H1 (cell line): ENCODE data around the gene RGL1. TPM values are rescaled to one million over a fixed set of nuclear protein-coding genes. Genes with fewer than 3 reads are reported as not detected.

Source experiments
- CTCF ChIA-PET: fragments of 300-600 bp; sonication (Branson Sonifier 250); formaldehyde crosslinking; loops from one replicate; lab custom pipeline; 2021; ENCODE audit not compliant: partially characterized antibody; lab: Charles Lee
- POLR2A ChIA-PET: fragments of 300-600 bp; sonication (Branson Sonifier 250); formaldehyde crosslinking; loops from one replicate; lab custom pipeline; 2021; ENCODE audit warnings: inconsistent platforms; ENCODE audit not compliant: partially characterized antibody; lab: Charles Lee
- DNase-seq, 2 experiments: peaks; one replicate each; pipeline versions ENCODE4 v3.0.0 to v3.0.0-alpha.2; 2010 to 2022; ENCODE audit warnings: low spot score in 2 of 2, low read depth in 1 of 2, mixed read lengths in 1 of 2
- FAIRE-seq: peaks from 2 replicates; lab custom pipeline; 2011; peaks lifted over from hg19 to GRCh38; lab: Jason Lieb, UNC
- H2AFZ ChIP-seq: 2 replicates; pipeline ENCODE4 v1.8.1; 2012; ENCODE audit warnings: low read length, inconsistent platforms
- H2AK5ac ChIP-seq: 2 replicates; pipeline ENCODE4 v1.6.1; 2013; ENCODE audit warnings: low read depth, low read length
- H2BK120ac ChIP-seq: replicated peaks from 2 replicates; pipeline ENCODE3; 2013; ENCODE audit warnings: low read depth, low read length, inconsistent platforms
- H2BK12ac ChIP-seq: 2 replicates; pipeline ENCODE4 v1.6.1; 2013; ENCODE audit warnings: low read depth, low read length
- H2BK15ac ChIP-seq: 2 replicates; pipeline ENCODE4 v1.6.1; 2013; ENCODE audit warnings: low read length
- H2BK20ac ChIP-seq: 2 replicates; pipeline ENCODE4 v1.6.1; 2013; ENCODE audit warnings: low read length
- H2BK5ac ChIP-seq: 2 replicates; pipeline ENCODE4 v1.6.1; 2013; ENCODE audit warnings: low read depth, low read length
- H3K14ac ChIP-seq: 2 replicates; pipeline ENCODE4 v1.6.1; 2013; ENCODE audit warnings: inconsistent platforms; ENCODE audit not compliant: insufficient read length
- H3K18ac ChIP-seq: 2 replicates; pipeline ENCODE4 v1.6.1; 2013; ENCODE audit warnings: low read length; ENCODE audit errors: extremely low read depth
- H3K23ac ChIP-seq: 2 replicates; pipeline ENCODE4 v1.6.1; 2013; ENCODE audit warnings: inconsistent platforms; ENCODE audit not compliant: insufficient read length
- H3K23me2 ChIP-seq: 2 replicates; pipeline ENCODE4 v1.6.1; 2013; ENCODE audit warnings: low read depth, low read length
- H3K27ac ChIP-seq: 2 replicates; pipeline ENCODE4 v1.6.1; 2011; ENCODE audit warnings: low read depth, low read length, inconsistent platforms
- H3K27me3 ChIP-seq, 4 experiments: replicated peaks in 1 of 4; 1 replicate in 1 of 4; 2 replicates in 3 of 4; pipeline versions ENCODE4 v1.6.1 to v1.8.1; 2011 to 2013; ENCODE audit warnings: low read length in 3 of 4, mild to moderate bottlenecking in 3 of 4, inconsistent platforms in 2 of 4, mixed read lengths in 2 of 4, moderate library complexity in 1 of 4; ENCODE audit not compliant: control insufficient read depth in 3 of 4, insufficient read depth in 3 of 4; ENCODE audit errors: extremely low read depth in 1 of 4
- H3K36me3 ChIP-seq, 4 experiments: 2 replicates each; pipeline versions ENCODE4 v1.6.1 to v1.8.1; 2011 to 2013; ENCODE audit warnings: mild to moderate bottlenecking in 4 of 4, low read length in 3 of 4, moderate library complexity in 2 of 4, control low read depth in 1 of 4, inconsistent platforms in 1 of 4; ENCODE audit not compliant: insufficient read depth in 4 of 4, control insufficient read depth in 2 of 4
- H3K4ac ChIP-seq: replicated peaks from 2 replicates; pipeline ENCODE3; 2013; ENCODE audit warnings: low read length, low read depth, mixed read lengths, inconsistent platforms; ENCODE audit not compliant: insufficient read length
- H3K4me1 ChIP-seq, 4 experiments: replicated peaks in 1 of 4; 1 replicate in 1 of 4; 2 replicates in 3 of 4; pipeline versions ENCODE4 v1.6.1 to v1.8.1; 2011 to 2013; ENCODE audit warnings: low read length in 3 of 4, inconsistent platforms in 2 of 4, mixed read lengths in 1 of 4; ENCODE audit not compliant: insufficient read depth in 4 of 4, control insufficient read depth in 3 of 4
- H3K4me2 ChIP-seq, 2 experiments: 2 replicates each; pipeline versions ENCODE4 v1.6.1 to v1.8.1; 2011 to 2013; ENCODE audit warnings: low read depth in 2 of 2, low read length in 2 of 2, control low read depth in 1 of 2, inconsistent platforms in 1 of 2, mild to moderate bottlenecking in 1 of 2; ENCODE audit not compliant: insufficient read depth in 1 of 2
- H3K4me3 ChIP-seq, 4 experiments: fragments of 200-600, 300-600 bp in 1 of 4; sonication (generic), shearing (Covaris generic), sonication (Bioruptor Twin) in 1 of 4; 2 replicates each; pipeline versions ENCODE4 v1.5.1 to v1.8.1; 2011 to 2016; ENCODE audit warnings: low read length in 4 of 4, low read depth in 3 of 4, control low read depth in 2 of 4, inconsistent platforms in 2 of 4, mild to moderate bottlenecking in 2 of 4, mixed read lengths in 1 of 4, moderate library complexity in 1 of 4; ENCODE audit not compliant: insufficient read depth in 2 of 4; ENCODE audit errors: extremely low read depth in 1 of 4
- H3K56ac ChIP-seq: replicated peaks from 2 replicates; pipeline ENCODE3; 2013; ENCODE audit warnings: low read depth, mild to moderate bottlenecking, mixed read lengths, low read length, inconsistent platforms; ENCODE audit not compliant: insufficient read length
- H3K79me1 ChIP-seq: 2 replicates; pipeline ENCODE4 v1.6.1; 2013; ENCODE audit warnings: low read depth, low read length, control low read depth
- H3K79me2 ChIP-seq, 2 experiments: 2 replicates each; pipeline versions ENCODE4 v1.6.1 to v1.8.1; 2012 to 2013; ENCODE audit warnings: low read length in 2 of 2, mild to moderate bottlenecking in 2 of 2, inconsistent platforms in 1 of 2; ENCODE audit not compliant: insufficient read depth in 2 of 2, control insufficient read depth in 1 of 2
- H3K9ac ChIP-seq, 4 experiments: replicated peaks in 1 of 4; 1 replicate in 1 of 4; 2 replicates in 3 of 4; pipeline versions ENCODE4 v1.6.1 to v1.8.1; 2011 to 2013; ENCODE audit warnings: low read depth in 3 of 4, low read length in 3 of 4, control low read depth in 2 of 4, mild to moderate bottlenecking in 2 of 4, moderate library complexity in 2 of 4, inconsistent platforms in 1 of 4; ENCODE audit errors: extremely low read depth in 1 of 4
- H3K9me3 ChIP-seq, 2 experiments: 2 replicates each; pipeline versions ENCODE4 v1.6.1 to v1.8.1; 2012 to 2013; ENCODE audit warnings: mild to moderate bottlenecking in 2 of 2, moderate library complexity in 2 of 2, control low read depth in 1 of 2, inconsistent platforms in 1 of 2, low read depth in 1 of 2, low read length in 1 of 2, mixed read lengths in 1 of 2; ENCODE audit not compliant: insufficient read depth in 2 of 2
- H4K20me1 ChIP-seq, 2 experiments: replicated peaks in 1 of 2; 2 replicates each; pipeline versions ENCODE3 to v1.8.1; 2011 to 2013; ENCODE audit warnings: inconsistent platforms in 2 of 2, low read length in 2 of 2, mild to moderate bottlenecking in 1 of 2; ENCODE audit not compliant: insufficient read depth in 2 of 2, control insufficient read depth in 1 of 2
- H4K5ac ChIP-seq: 2 replicates; pipeline ENCODE4 v1.6.1; 2013; ENCODE audit warnings: low read length, low read depth, mixed read lengths, inconsistent platforms; ENCODE audit not compliant: insufficient read length
- H4K8ac ChIP-seq: 2 replicates; pipeline ENCODE4 v1.8.0; 2013; ENCODE audit warnings: mild to moderate bottlenecking, moderate library complexity, low read length, inconsistent platforms; ENCODE audit not compliant: insufficient read depth; ENCODE audit errors: extremely low read depth
- H4K91ac ChIP-seq: replicated peaks from 2 replicates; pipeline ENCODE3; 2013; ENCODE audit warnings: low read length, mixed read lengths, inconsistent platforms; ENCODE audit not compliant: insufficient read length
- CHD7 ChIP-seq: fragments of 300-600 bp; sonication (generic); IDR thresholded peaks from 2 replicates; pipeline ENCODE4 v1.7.1; 2012; ENCODE audit warnings: low read length, moderate library complexity, mild to moderate bottlenecking, inconsistent platforms; ENCODE audit not compliant: insufficient replicate concordance
- WGBS, 2 experiments: shearing (Covaris generic) in 1 of 2; methylation state at CpG; one replicate each; pipeline versions ENCODE4 v1.1.6 to v1.1.7; 2013 to 2015; ENCODE audit warnings: low lambda C conversion rate in 2 of 2, mixed read lengths in 2 of 2, inconsistent platforms in 1 of 2, low coverage in 1 of 2, missing lambda C conversion rate in 1 of 2; ENCODE audit not compliant: insufficient replicate concordance in 2 of 2, insufficient coverage in 1 of 2, insufficient read length in 1 of 2; ENCODE audit errors: extremely low coverage in 1 of 2, missing lambda C conversion rate in 1 of 2; 5-methylcytosine and 5-hydroxymethylcytosine counted together
- polyA plus RNA-seq, 7 experiments: library from polyadenylated mRNA; depleted of rRNA in 3 of 7; stranded (reverse) in 5 of 7; unstranded in 2 of 7; fragments of >200 nt in 5 of 7; fragments of 200-250 nt in 2 of 7; gene quantifications; 1 replicate in 5 of 7; 2 replicates in 1 of 7; 4 replicates in 1 of 7; pipeline versions ENCODE4 v1.2.1 to v1.2.3, GENCODE V29; 2011 to 2013; ENCODE audit warnings: missing spikeins in 2 of 7, mixed read lengths in 2 of 7
- total RNA-seq: library from RNA; stranded (reverse); fragmentation: NEBNext Ultra II Directional; extraction: Animal tissue kit (Norgen Biotek cat#: 25700); gene quantifications from 2 replicates; pipeline ENCODE4 v1.2.1, GENCODE V29; 2021

Gene RGL1
- total and polyA plus RNA-seq, 2 of the 8 experiments (the other 6 are each of a cell fraction or from before 2014, with no cell fraction given) = 0.98 to 2.4 TPM

- H2BK12ac ChIP-seq = no peak overlapping the region
- no peaks in the 10 kb centered on the region for H3K9me3 ChIP-seq
- H3K36me3 ChIP-seq = no peaks in the 10 kb centered on the region
- no peak overlapping the region for H3K4me3 ChIP-seq
- H3K4me2 ChIP-seq = no peak overlapping the region
- H3K4ac ChIP-seq = no peak overlapping the region
- no peak overlapping the region for H3K14ac ChIP-seq
- no peak overlapping the region for H3K23ac ChIP-seq
- H3K18ac ChIP-seq = no peak overlapping the region
- no peaks in the 10 kb centered on the region for H3K4me1 ChIP-seq
- no peak for FAIRE-seq
- H3K23me2 ChIP-seq = no peaks in the 10 kb centered on the region
- POLR2A ChIA-PET = no interaction called here
- H3K79me1 ChIP-seq = no peaks in the 10 kb centered on the region
- H3K79me2 ChIP-seq = no peaks in the 10 kb centered on the region
- H2AK5ac ChIP-seq = no peak overlapping the region
- H2BK120ac ChIP-seq = no peak overlapping the region
- no peak overlapping the region for H2BK20ac ChIP-seq
- H2BK15ac ChIP-seq = no peak overlapping the region
- H2AFZ ChIP-seq = no peak overlapping the region
- CTCF ChIA-PET = no interaction called here
- no peak overlapping the region for H3K27ac ChIP-seq
- no peak overlapping the region for H4K8ac ChIP-seq
- no peak for DNase-seq
- H4K20me1 ChIP-seq = no peaks in the 10 kb centered on the region
- H3K56ac ChIP-seq = no peak overlapping the region
- no peak overlapping the region for H2BK5ac ChIP-seq
- H3K9ac ChIP-seq = no peak overlapping the region
- no peak overlapping the region for H4K91ac ChIP-seq
- H3K27me3 ChIP-seq = no peaks in the 10 kb centered on the region
- WGBS, 2 experiments = 80% methylated on average over 2 of the region's 2 CpGs; no CpG with 5 or more reads in 1 of the 2 experiments
- H4K5ac ChIP-seq = no peak overlapping the region
- TF ChIP-seq CHD7 = no peak
Measured at GRCh38 chr1:183967914-183968313, 163.0 kb downstream of the RGL1 start.
